CD14-positive monocyte (primary cell): ENCODE measurements around the gene GJC1. TPM values are rescaled to one million over a fixed set of nuclear protein-coding genes. Genes with fewer than 3 reads are reported as not detected.

Experiments
- DNase-seq, 3 donors: peaks; one replicate each; pipeline ENCODE4 v3.0.0-alpha.2; 2011 to 2022
- H2AFZ ChIP-seq: 2 replicates; pipeline ENCODE4 v1.6.0; 2012; ENCODE audit warnings: mild to moderate bottlenecking, low read depth, low read length, inconsistent platforms; ENCODE audit not compliant: insufficient read depth, poor library complexity, severe bottlenecking
- H3K27ac ChIP-seq, 2 donors: 1 replicate in 1 of 2; 2 replicates in 1 of 2; pipeline ENCODE4 v1.5.1; 2012 to 2013; ENCODE audit warnings: low read length in 2 of 2, control low read depth in 1 of 2, inconsistent platforms in 1 of 2, low read depth in 1 of 2, mild to moderate bottlenecking in 1 of 2
- H3K27me3 ChIP-seq, 2 donors: one replicate each; pipeline versions ENCODE4 v1.6.0 to v1.6.1; 2011 to 2013; ENCODE audit warnings: low read length in 2 of 2; ENCODE audit not compliant: control insufficient read depth in 2 of 2, insufficient read depth in 2 of 2
- H3K36me3 ChIP-seq, 2 donors: replicated peaks in 1 of 2; 1 replicate in 1 of 2; 2 replicates in 1 of 2; pipeline versions ENCODE4 v1.5.1 to v1.6.1; 2012 to 2013; ENCODE audit warnings: low read length in 2 of 2, control low read depth in 1 of 2, inconsistent platforms in 1 of 2, mild to moderate bottlenecking in 1 of 2; ENCODE audit not compliant: insufficient read depth in 2 of 2, control insufficient read depth in 1 of 2
- H3K4me1 ChIP-seq, 2 donors: 1 replicate in 1 of 2; 2 replicates in 1 of 2; pipeline versions ENCODE4 v1.5.1 to v1.6.1; 2012 to 2013; ENCODE audit warnings: low read length in 2 of 2, control low read depth in 1 of 2, inconsistent platforms in 1 of 2, mild to moderate bottlenecking in 1 of 2, moderate library complexity in 1 of 2; ENCODE audit not compliant: insufficient read depth in 2 of 2, control insufficient read depth in 1 of 2
- H3K4me2 ChIP-seq: replicated peaks from 2 replicates; pipeline ENCODE3; 2012; ENCODE audit warnings: low read length, moderate library complexity, mild to moderate bottlenecking; ENCODE audit not compliant: poor library complexity, severe bottlenecking; ENCODE audit errors: extremely low read depth
- H3K4me3 ChIP-seq, 3 experiments: fragments of 200-600 bp in 1 of 3; sonication (generic) in 1 of 3; replicated peaks in 1 of 3; 1 replicate in 2 of 3; 2 replicates in 1 of 3; pipeline ENCODE4 v1.5.1; 2011 to 2013; ENCODE audit warnings: low read length in 3 of 3, mild to moderate bottlenecking in 3 of 3, control low read depth in 2 of 3, low read depth in 2 of 3, inconsistent platforms in 1 of 3, moderate library complexity in 1 of 3
- H3K79me2 ChIP-seq: 2 replicates; pipeline ENCODE4 v1.6.0; 2012; ENCODE audit warnings: mild to moderate bottlenecking, control low read depth, inconsistent platforms, low read length, moderate library complexity; ENCODE audit not compliant: insufficient read depth
- H3K9ac ChIP-seq: 2 replicates; pipeline ENCODE4 v1.6.0; 2017; ENCODE audit warnings: low read length, mild to moderate bottlenecking; ENCODE audit not compliant: insufficient read depth, poor library complexity, severe bottlenecking
- H3K9me3 ChIP-seq, 2 donors: replicated peaks in 1 of 2; 1 replicate in 1 of 2; 2 replicates in 1 of 2; pipeline versions ENCODE4 v1.5.1 to v1.6.1; 2012 to 2013; ENCODE audit warnings: low read length in 2 of 2, control low read depth in 1 of 2; ENCODE audit not compliant: control insufficient read depth in 1 of 2, insufficient read depth in 1 of 2
- H4K20me1 ChIP-seq: 2 replicates; pipeline ENCODE4 v1.6.0; 2012; ENCODE audit warnings: mild to moderate bottlenecking, low read length, control low read depth, moderate library complexity; ENCODE audit not compliant: insufficient read depth
- H3K27ac Mint-ChIP-seq, 7 donors: one replicate each; pipeline ENCODE4 v1.8.0; 2020; ENCODE audit warnings: mild to moderate bottlenecking in 7 of 7, mixed read lengths in 7 of 7, moderate library complexity in 6 of 7, inconsistent platforms in 2 of 7
- H3K27me3 Mint-ChIP-seq, 3 donors: one replicate each; pipeline ENCODE4 v1.8.0; 2021 to 2022; ENCODE audit warnings: low read depth in 3 of 3, mild to moderate bottlenecking in 3 of 3, mixed read lengths in 3 of 3, moderate library complexity in 3 of 3, inconsistent platforms in 1 of 3
- H3K36me3 Mint-ChIP-seq, 2 donors: one replicate each; pipeline ENCODE4 v1.8.0; 2020; ENCODE audit warnings: mixed read lengths in 2 of 2, inconsistent platforms in 1 of 2, mild to moderate bottlenecking in 1 of 2
- H3K4me1 Mint-ChIP-seq: one replicate; pipeline ENCODE4 v1.8.0; 2020; ENCODE audit warnings: mild to moderate bottlenecking, mixed read lengths
- H3K4me3 Mint-ChIP-seq, 2 donors: one replicate each; pipeline ENCODE4 v1.8.0; 2020; ENCODE audit warnings: mild to moderate bottlenecking in 2 of 2, mixed read lengths in 2 of 2, moderate library complexity in 1 of 2
- H3K9me3 Mint-ChIP-seq, 7 donors: one replicate each; pipeline ENCODE4 v1.8.0; 2020 to 2022; ENCODE audit warnings: mixed read lengths in 7 of 7, mild to moderate bottlenecking in 6 of 7, moderate library complexity in 6 of 7, inconsistent platforms in 2 of 7
- WGBS: methylation state at CpG from one replicate; pipeline ENCODE4 v1.1.5; 2013; ENCODE audit warnings: missing lambda C conversion rate; ENCODE audit not compliant: insufficient coverage; 5-methylcytosine and 5-hydroxymethylcytosine counted together
- intact Hi-C, 2 donors: fragments of 100-400 bp; cut with micrococcal nuclease; formaldehyde crosslinking; loops; one replicate each; pipeline versions ENCODE4 v1.15.0 to v1.15.1; 2023
- polyA plus RNA-seq, 3 donors: library from polyadenylated mRNA; depleted of rRNA in 1 of 3; unstranded in 2 of 3; stranded (reverse) in 1 of 3; fragments of 300-500 nt in 2 of 3; fragments of >200 nt in 1 of 3; fragmentation: Illumina TruSeq in 2 of 3; gene quantifications; 1 replicate in 2 of 3; 2 replicates in 1 of 3; pipeline ENCODE4 v1.2.3, GENCODE V29; 2012 to 2021
- TF ChIP-seq, protein P1 (sequence below): fragments of 200-600 bp; IDR thresholded peaks from one replicate; pipeline ENCODE4 v1.8.0; 2022; ENCODE audit warnings: antibody characterized with exemption, mild to moderate bottlenecking

The GJC1 gene
- polyA plus RNA-seq, 3 donors: not detected

DNA sequence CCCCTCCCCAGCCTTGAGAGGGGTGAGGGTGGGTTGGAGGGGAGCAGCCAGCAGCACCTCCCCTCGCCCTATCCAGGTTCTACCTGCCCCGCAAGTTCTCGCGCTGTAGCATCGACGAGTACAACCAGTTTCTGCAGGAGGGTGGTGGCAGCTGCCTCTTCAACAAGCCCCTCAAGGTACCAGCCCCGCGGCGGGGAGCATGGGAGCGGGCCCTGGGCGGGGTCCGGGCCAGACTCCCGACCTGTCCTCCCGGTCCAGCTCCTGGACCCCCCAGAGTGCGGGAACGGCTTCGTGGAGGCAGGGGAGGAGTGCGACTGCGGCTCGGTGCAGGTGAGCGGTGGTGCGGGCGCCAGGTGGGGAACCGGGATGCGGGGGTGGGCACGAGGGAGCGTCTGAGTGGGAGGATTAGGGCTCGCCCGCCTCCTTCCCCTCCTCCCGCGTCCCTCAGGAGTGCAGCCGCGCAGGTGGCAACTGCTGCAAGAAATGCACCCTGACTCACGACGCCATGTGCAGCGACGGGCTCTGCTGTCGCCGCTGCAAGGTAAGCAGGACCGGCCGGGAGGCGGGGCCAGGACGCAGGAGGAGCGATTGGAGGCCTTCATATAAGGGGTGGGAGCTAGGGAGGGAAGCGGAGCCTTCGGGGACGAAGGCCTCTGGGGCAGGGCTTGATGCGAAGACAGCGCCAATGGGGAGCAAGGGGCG is 54.8 kb downstream of the GJC1 start:
- no peaks in the 10 kb centered on the region for H4K20me1 ChIP-seq
- peak overlapping the region; percentile 38 to 88 (median 50) for H3K4me3 ChIP-seq
- TF ChIP-seq, protein P1, sequence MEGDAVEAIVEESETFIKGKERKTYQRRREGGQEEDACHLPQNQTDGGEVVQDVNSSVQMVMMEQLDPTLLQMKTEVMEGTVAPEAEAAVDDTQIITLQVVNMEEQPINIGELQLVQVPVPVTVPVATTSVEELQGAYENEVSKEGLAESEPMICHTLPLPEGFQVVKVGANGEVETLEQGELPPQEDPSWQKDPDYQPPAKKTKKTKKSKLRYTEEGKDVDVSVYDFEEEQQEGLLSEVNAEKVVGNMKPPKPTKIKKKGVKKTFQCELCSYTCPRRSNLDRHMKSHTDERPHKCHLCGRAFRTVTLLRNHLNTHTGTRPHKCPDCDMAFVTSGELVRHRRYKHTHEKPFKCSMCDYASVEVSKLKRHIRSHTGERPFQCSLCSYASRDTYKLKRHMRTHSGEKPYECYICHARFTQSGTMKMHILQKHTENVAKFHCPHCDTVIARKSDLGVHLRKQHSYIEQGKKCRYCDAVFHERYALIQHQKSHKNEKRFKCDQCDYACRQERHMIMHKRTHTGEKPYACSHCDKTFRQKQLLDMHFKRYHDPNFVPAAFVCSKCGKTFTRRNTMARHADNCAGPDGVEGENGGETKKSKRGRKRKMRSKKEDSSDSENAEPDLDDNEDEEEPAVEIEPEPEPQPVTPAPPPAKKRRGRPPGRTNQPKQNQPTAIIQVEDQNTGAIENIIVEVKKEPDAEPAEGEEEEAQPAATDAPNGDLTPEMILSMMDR: peak; percentile 56
- no peak overlapping the region for H3K9ac ChIP-seq
- H3K27me3 Mint-ChIP-seq: peaks cover 20 to 46% (median 34%) of the 10 kb centered on the region in 3 donors
- H3K79me2 ChIP-seq: no peaks in the 10 kb centered on the region
- H3K36me3 ChIP-seq: no peaks in the 10 kb centered on the region
- H3K4me1 Mint-ChIP-seq: peaks cover 36% of the 10 kb centered on the region
- peaks cover 30 to 40% of the 10 kb centered on the region in 2 donors for H3K4me1 ChIP-seq
- H3K4me2 ChIP-seq: peak overlapping the region; percentile 100
- H3K9me3 ChIP-seq: no peaks in the 10 kb centered on the region
- H3K27me3 ChIP-seq: peaks cover 0 to 21% of the 10 kb centered on the region in 2 donors
- DNase-seq: peak; percentile 92 to 97 (median 92)
- H3K27ac Mint-ChIP-seq: peak overlapping the region in 1 of 7 donors; percentile 37
- no peak overlapping the region for H3K27ac ChIP-seq
- intact Hi-C loops: loop anchor here (1.0 to 10.0 kb wide), 4 partner anchors 90 to 360 kb away; partner anchors contain the start of genes ACBD4 (in 2 of the 2) and PLCD3 (in 2 of the 2)
- H3K36me3 Mint-ChIP-seq: no peaks in the 10 kb centered on the region
- peak overlapping the region; percentile 79 to 90 for H3K4me3 Mint-ChIP-seq
- under 1% methylated on average over 31 of the region's 50 CpGs for WGBS
- H3K9me3 Mint-ChIP-seq: peaks cover 0 to 2% (median 0%) of the 10 kb centered on the region in 7 donors
- peak overlapping the region; percentile 89 for H2AFZ ChIP-seq

DNA sequence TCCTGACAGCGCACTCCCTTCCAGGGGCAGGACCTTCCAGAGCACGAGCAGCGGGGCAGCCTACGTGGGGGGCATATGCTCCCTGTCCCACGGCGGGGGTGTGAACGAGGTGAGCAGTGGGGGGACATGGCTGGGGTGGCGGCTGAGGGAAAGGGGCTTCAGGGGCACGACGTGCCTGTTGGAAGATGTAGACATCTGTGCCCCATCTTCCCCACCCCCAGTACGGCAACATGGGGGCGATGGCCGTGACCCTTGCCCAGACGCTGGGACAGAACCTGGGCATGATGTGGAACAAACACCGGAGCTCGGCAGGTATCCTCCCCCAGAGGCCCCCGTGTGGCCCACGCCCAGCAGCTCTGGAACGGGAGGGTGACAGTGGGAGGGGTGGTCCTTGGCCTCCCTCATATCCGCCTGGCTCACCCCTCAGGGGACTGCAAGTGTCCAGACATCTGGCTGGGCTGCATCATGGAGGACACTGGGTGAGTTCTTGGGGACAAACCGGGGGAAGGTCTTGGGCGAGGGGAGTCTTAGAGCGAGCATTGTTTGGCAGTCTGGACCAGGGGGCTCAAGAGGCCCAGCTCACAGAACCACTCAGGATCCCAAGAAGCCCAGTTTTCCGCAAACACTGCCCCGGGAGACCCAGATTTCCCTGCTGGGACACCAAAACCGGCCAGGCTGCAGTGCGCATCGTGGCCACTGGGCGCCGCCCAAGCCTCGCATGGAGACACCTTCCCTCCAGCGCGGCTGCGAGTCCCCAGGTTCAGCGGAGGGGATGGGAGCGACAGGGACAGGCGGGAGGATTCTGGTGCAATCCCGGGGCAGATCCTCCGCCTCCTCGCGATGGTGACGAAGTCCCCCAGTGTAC is 55.6 kb downstream of the GJC1 start:
- Mint-ChIP-seq H3K9me3 (peaks cover 0 to 2% (median 0%) of the 10 kb centered on the region in 7 donors), H3K27ac (peak overlapping the region in 3 of 7 donors; percentile 20 to 37 (median 36)), H3K36me3 (no peaks in the 10 kb centered on the region), H3K4me3 (peak overlapping the region; percentile 79 to 90), H3K4me1 (peaks cover 34% of the 10 kb centered on the region), H3K27me3 (peaks cover 20 to 40% (median 32%) of the 10 kb centered on the region in 3 donors)
- Histone ChIP-seq H3K4me3 (peak overlapping the region; percentile 38 to 88 (median 50)), H3K4me2 (peak overlapping the region; percentile 100), H2AFZ (peak overlapping the region; percentile 89), H3K27me3 (peaks cover 0 to 18% of the 10 kb centered on the region in 2 donors), H3K27ac (no peak overlapping the region), H4K20me1 (no peaks in the 10 kb centered on the region), H3K36me3 (no peaks in the 10 kb centered on the region), H3K4me1 (peaks cover 30 to 38% of the 10 kb centered on the region in 2 donors), H3K9me3 (no peaks in the 10 kb centered on the region), H3K79me2 (no peaks in the 10 kb centered on the region), H3K9ac (no peak overlapping the region)
- intact Hi-C loops: loop anchor here (1.0 to 10.0 kb wide), 4 partner anchors 91 to 360 kb away; partner anchors contain the start of genes ACBD4 (in 2 of the 2) and PLCD3 (in 2 of the 2)
- WGBS: 31% methylated on average over 22 of the region's 42 CpGs
- TF ChIP-seq, protein P1: peak; percentile 99
- peak; percentile 58 to 73 (median 73) for DNase-seq
